Measurements from ENCODE around the gene KRTAP13-1.

GRCh38 chr21:30426731-30427130 is 30.9 kb downstream of the KRTAP13-1 start:
- TF ChIP-seq YY1 (IDR thresholded peaks at IDR 0.05) (no peak), RAD21 (IDR thresholded peaks at IDR 0.05) (no peak), CTCF (IDR thresholded peaks at IDR 0.05; ENCODE audit: low read depth, low read length, missing input control) (no peak), MAX (IDR thresholded peaks at IDR 0.05) (no peak)
